ENCODE results near the gene SIAH2. TPM values are rescaled to one million over a fixed set of nuclear protein-coding genes. Genes with fewer than 3 reads are reported as not detected.

SIAH2 gene
- total RNA-seq, 1 donor from 2014 or later: 18.5 TPM

DNA sequence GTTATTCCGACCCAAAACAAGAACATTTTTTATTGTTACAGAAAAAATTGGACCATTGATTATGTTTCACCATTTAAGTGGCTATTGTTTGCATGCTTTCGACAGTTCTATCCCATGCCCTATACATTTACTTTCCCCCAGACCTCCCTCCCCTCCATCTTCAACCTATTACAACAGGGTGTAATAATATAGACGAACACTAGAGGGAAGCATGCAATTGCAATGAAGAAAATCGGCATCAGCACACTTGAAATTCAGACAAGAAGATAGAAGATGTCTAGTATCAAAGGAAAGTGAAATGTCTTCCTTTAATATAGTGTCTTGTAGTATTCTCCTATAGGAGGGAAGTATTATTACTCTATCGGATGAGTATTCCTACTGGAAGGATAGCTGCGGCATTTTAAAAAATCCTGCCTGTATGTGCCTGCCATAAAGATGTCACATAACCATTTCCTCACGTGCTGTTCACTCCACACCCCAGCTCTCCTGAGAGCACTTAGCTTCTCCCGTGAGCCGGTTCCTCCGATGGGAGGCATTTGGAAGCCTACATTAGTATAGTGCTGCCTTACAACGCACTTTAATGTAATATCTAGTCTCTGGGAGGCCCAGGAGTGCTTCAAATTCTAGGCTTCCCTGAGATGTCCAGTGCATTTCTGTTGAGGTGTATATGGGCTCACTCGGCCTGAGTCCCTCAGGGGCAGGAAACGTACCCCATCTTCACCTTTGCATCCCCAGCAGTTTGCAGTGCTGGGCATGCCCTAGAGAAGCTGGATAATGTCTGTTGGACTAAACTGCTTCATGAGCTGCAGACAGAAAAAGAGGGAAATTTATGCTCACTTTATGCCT, 41.5 kb downstream of the SIAH2 start:
- Mint-ChIP-seq H3K4me1 (peaks cover 5% of the 10 kb centered on the region), H3K36me3 (ENCODE audit: low read depth) (no peaks in the 10 kb centered on the region), H3K9me3 (no peaks in the 10 kb centered on the region), H3K27ac (ENCODE audit: unreplicated experiment) (no peak overlapping the region), H3K4me3 (no peak overlapping the region), H3K27me3 (ENCODE audit: low read depth) (no peaks in the 10 kb centered on the region)
- TF ChIP-seq, protein P1, sequence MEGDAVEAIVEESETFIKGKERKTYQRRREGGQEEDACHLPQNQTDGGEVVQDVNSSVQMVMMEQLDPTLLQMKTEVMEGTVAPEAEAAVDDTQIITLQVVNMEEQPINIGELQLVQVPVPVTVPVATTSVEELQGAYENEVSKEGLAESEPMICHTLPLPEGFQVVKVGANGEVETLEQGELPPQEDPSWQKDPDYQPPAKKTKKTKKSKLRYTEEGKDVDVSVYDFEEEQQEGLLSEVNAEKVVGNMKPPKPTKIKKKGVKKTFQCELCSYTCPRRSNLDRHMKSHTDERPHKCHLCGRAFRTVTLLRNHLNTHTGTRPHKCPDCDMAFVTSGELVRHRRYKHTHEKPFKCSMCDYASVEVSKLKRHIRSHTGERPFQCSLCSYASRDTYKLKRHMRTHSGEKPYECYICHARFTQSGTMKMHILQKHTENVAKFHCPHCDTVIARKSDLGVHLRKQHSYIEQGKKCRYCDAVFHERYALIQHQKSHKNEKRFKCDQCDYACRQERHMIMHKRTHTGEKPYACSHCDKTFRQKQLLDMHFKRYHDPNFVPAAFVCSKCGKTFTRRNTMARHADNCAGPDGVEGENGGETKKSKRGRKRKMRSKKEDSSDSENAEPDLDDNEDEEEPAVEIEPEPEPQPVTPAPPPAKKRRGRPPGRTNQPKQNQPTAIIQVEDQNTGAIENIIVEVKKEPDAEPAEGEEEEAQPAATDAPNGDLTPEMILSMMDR (conservative IDR thresholded peaks at IDR 0.05): peak; percentile 88
- DNase-seq (ENCODE audit: low read depth, low spot score): no peak

GRCh38 chr3:150720444-150720843, 42.5 kb downstream of the SIAH2 start:
- TF ChIP-seq, protein P1 (conservative IDR thresholded peaks at IDR 0.05): no peak
- H3K9me3 Mint-ChIP-seq: no peaks in the 10 kb centered on the region
- no peak overlapping the region for H3K4me3 Mint-ChIP-seq
- no peaks in the 10 kb centered on the region for H3K27me3 Mint-ChIP-seq (ENCODE audit: low read depth)
- peaks cover under 1% of the 10 kb centered on the region for H3K36me3 Mint-ChIP-seq (ENCODE audit: low read depth)
- peaks cover 5% of the 10 kb centered on the region for H3K4me1 Mint-ChIP-seq
- no peak for DNase-seq (ENCODE audit: low read depth, low spot score)
- no peak overlapping the region for H3K27ac Mint-ChIP-seq (ENCODE audit: unreplicated experiment)

- Mint-ChIP-seq H3K27me3 (ENCODE audit: low read depth) (no peaks in the 10 kb centered on the region), H3K9me3 (peaks cover 21% of the 10 kb centered on the region), H3K4me1 (no peaks in the 10 kb centered on the region), H3K4me3 (no peak overlapping the region), H3K36me3 (ENCODE audit: low read depth) (peaks cover 47% of the 10 kb centered on the region), H3K27ac (ENCODE audit: unreplicated experiment) (no peak overlapping the region)
- TF ChIP-seq, protein P1 (conservative IDR thresholded peaks at IDR 0.05): no peak
- no peak for DNase-seq (ENCODE audit: low read depth, low spot score)
Observed at GRCh38 chr3:150710097-150710496, 52.9 kb downstream of the SIAH2 start.

DNA sequence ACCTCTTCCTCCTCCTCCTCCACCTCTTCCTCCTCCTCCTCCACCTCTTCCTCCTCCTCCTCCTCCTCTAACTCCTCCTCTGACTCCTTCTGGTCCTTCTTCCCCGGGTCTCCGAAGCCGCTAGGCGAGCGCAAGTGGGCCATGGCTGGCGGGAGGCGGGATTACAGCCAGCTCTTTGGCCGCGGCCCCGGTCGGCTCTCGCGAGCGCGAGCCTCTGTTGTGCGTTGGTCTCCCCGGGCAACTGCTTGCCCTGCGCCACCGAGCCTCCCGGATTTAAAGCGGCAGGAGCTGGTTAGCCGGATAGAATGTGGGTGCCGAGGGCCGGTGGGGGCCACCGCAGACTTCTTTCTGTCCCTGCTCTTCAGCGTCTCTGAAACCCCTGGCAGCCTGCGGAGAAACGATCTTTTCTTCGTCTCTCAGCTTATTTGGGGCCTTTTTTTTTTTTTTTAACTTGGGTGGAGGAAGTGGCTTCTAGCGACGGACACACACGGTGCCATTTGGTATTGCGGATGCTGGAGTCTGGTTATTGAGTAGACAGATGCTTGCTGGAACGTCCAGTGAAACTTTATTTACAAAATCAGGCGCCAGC, 59.1 kb downstream of the SIAH2 start, which contains the start of gene ERICH6:
Gene ERICH6, minus strand, starts transcription at position 165 of the 589 bp plus-strand sequence. Its CDS starts 22 bp downstream, at position 143.
- Mint-ChIP-seq H3K27me3 (ENCODE audit: low read depth) (peaks cover 3% of the 10 kb centered on the region), H3K36me3 (ENCODE audit: low read depth) (peaks cover 9% of the 10 kb centered on the region), H3K4me3 (peak within 1 kb of the TSS; percentile 98), H3K4me1 (peaks cover 9% of the 10 kb centered on the region), H3K27ac (ENCODE audit: unreplicated experiment) (peak within 1 kb of the TSS; percentile 98), H3K9me3 (peaks cover 2% of the 10 kb centered on the region)
- DNase-seq (ENCODE audit: low read depth, low spot score): peak; percentile 83
- TF ChIP-seq, protein P1 (conservative IDR thresholded peaks at IDR 0.05): peak; percentile 41

GRCh38 chr3:150703299-150703755, 59.6 kb downstream of the SIAH2 start:
- Mint-ChIP-seq H3K4me3 (peak overlapping the region; percentile 98), H3K4me1 (peaks cover 9% of the 10 kb centered on the region), H3K36me3 (ENCODE audit: low read depth) (peaks cover 4% of the 10 kb centered on the region), H3K27me3 (ENCODE audit: low read depth) (peaks cover 3% of the 10 kb centered on the region), H3K27ac (ENCODE audit: unreplicated experiment) (peak overlapping the region; percentile 98), H3K9me3 (peaks cover 2% of the 10 kb centered on the region)
- TF ChIP-seq, protein P1 (conservative IDR thresholded peaks at IDR 0.05): no peak
- no peak for DNase-seq (ENCODE audit: low read depth, low spot score)
